ENCODE data around the gene SDHC. TPM values are rescaled to one million over a fixed set of nuclear protein-coding genes. Genes with fewer than 3 reads are reported as not detected.
"Not testable (repeated sequence)": the region's sequence is repeated elsewhere in the genome, so short reads cannot be mapped to it uniquely, and the experiment has no call there.

SDHC gene
- polyA plus RNA-seq, 4 donors = 265 to 291 (median 279) TPM

DNA sequence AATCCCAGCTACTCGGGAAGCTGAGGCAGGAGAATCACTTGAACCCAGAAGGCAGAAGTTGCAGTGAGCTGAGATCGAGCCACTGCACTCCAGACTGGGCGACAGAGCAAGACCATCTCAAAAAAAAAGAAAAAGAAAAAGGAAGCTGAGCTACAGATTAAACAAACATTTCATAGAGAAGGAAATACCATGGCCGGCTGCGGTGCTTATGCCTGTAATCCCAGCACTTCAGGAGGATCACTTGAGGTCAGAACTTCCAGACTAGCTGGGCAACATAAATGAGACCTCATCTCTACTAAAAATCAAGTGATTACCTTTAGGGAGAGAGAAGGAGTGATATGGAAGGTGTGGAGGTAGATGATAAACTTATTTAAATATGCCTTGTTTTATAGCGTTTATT, 67.5 kb downstream of the SDHC start:
- no peak for DNase-seq (ENCODE audit: low read depth in 4 of 4, low spot score in 3 of 4)

DNA sequence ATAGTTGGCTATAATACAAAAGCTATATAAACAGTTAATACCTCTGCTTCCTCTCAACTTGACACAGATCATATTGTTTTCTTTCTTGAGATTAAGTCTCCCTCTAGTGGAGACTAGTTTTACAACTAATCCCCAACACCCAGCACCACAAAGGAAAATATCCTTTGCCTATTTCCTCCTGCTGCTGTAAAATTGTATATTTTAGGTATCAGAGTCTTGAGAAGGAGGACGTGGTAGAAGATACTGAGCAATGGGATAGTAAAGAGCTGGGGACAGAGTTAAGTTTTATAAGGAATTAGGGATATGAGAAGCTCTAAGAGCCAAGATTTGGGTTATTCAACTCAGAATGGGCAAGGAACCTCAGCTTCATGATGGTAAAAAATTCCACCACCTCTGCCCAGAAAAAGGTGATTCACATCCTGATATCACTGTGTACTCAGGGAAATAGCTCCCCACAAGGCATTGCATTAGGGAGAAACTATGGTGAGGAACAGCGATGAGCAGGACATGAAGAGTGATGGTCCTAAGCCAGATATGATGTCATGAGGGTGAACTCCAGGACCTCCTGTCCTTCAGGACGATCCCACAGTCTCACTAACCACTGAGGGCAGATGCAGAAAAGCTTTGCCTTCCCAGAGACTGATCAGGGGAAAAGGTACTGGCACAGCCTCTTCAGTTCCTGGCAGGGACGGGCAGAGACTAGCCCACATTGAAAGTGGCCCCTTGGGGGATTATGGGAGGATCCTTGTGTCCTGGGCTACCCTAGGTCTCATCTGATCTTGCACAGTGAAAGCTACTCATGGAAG, 68.2 kb downstream of the SDHC start:
- DNase-seq (ENCODE audit: low read depth in 4 of 4, low spot score in 3 of 4) = no peak

DNA sequence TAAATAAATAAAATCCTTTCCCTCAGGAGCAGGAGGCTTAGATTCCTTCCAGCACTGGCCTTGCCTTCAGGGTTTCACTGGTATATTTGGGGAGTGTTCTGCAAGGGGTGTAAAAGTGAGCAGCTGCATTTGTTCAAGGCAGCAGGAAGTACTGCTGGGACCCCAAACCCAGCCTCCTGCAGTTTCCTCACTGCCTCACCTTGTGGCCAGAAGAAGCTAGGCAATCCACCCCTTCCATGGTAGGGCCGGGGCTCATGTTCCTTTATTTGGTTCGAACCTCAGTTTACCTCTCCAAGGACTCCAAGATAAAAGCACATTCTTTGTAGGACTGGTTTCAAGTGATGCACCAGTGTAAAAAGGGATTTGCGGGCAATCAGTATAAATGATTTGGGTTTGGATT, 74.5 kb downstream of the SDHC start:
- DNase-seq (ENCODE audit: low read depth in 4 of 4, low spot score in 3 of 4) = no peak

DNA sequence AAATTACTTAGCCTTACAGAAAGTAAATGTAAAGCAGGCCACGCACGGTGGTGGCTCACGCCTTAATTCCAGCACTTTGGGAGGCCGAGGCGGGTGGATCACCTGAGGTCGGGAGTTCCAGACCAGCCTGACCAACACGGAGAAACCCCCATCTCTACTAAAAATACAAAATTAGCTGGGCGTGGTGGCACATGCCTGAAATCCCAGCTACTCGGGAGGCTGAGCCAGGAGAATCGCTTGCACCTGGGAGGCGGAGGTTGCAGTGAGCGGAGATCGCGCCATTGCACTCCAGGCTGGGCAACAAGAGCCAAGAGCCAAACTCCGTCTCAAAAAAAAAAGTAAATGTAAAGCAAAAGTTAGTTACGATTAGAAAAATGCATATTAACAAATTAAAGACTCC, 75.0 kb downstream of the SDHC start:
- DNase-seq (ENCODE audit: low read depth in 4 of 4, low spot score in 3 of 4) = not testable (repeated sequence)

DNA sequence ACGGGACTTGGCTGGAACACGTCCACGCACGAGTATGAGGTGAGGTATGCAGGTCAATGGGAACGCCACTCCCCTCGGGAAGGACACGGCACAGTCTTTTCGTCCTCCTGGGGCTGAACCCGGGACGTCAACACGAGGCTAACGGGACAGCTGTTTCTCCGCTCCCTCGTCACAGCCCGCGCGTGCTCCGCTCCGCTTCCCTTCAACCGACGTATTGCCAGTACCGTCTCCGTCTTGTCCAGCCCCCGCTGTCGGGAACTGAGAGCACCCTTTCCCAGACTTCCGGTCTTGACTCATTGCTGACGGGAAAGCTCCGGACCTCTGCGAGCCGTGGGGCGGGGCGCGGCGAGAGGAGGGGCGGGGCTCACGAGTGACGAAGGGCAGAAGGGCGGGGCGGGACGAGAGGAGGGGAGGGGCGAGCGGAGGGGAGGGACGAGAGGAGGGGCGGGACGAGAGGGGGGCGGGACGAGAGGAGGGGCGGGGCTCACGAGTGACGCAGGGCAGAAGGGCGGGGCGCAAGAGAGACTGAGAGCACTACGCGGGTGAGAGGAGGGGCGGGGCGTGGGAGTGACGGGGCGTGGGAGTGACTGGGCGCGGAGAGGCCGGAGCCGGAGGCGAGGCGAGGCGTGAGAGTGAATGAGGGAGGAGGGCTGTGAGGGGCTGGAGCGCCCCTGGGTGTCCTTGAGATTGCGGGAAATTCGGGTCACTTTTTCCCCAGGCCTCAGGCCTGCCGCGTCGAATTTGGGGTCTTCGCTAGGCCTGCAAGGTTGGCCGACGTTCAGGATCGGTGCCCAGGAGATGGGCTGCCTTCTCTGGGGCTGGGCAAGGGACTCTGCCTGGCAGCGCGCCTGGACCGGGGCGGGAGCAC, 75.7 kb downstream of the SDHC start:
- peak; percentile 86 to 91 (median 90) for DNase-seq (ENCODE audit: low read depth in 4 of 4, low spot score in 3 of 4)

DNA sequence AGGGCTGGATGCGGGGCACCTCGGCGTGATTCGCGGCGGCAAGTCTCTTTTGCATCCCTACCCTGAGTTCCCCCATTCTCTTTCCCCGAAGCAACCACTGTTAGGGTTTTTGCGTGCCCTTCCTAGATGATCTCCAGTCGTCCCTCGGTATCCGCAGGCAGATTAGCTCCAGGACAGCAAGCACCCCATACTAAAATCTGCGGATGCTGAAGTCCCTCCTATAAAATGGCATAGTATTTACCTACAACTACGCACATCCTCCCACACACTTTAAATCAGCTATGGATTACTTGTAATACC, 76.3 kb downstream of the SDHC start:
- no peak for DNase-seq (ENCODE audit: low read depth in 4 of 4, low spot score in 3 of 4)

DNA sequence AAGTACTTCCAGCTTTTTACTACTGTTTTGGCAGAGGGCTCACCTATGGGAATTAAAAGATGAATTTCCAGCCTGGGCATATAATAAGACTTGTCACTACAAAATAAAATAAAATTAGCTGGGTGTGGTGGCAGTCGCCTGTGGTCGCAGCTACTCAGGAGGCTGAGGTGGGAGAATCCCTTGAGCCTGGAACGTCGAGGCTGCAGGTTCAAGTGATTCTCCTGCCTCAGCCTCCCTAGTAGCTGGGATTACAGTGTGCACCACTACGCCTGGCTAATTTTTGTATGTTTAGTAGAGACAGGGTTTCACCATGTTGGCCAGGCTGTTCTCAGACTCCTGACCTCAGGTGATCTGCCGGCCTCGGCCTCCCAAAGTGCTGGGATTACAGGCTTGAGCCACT, 77.0 kb downstream of the SDHC start:
- not testable (repeated sequence) for DNase-seq (ENCODE audit: low read depth in 4 of 4, low spot score in 3 of 4)

DNA sequence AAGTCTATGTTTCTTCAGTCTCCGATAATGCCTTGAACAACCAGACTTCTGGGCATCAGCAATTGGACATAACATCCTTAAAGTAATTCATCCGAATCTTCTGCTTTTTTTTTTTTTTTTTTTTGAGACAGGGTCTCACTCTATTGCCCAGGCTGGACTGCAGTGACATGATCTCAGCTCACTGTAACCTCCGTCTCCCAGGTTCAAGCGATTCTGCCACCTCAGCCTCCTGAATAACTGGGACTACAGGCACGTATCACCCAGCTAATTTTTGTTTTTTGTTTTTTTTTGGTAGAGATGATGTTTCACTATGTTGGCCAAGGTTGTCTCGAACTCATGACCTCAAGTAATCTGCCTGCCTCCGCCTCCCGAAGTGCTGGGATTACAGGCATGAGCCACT, 77.4 kb downstream of the SDHC start:
- no peak for DNase-seq (ENCODE audit: low read depth in 4 of 4, low spot score in 3 of 4)

DNA sequence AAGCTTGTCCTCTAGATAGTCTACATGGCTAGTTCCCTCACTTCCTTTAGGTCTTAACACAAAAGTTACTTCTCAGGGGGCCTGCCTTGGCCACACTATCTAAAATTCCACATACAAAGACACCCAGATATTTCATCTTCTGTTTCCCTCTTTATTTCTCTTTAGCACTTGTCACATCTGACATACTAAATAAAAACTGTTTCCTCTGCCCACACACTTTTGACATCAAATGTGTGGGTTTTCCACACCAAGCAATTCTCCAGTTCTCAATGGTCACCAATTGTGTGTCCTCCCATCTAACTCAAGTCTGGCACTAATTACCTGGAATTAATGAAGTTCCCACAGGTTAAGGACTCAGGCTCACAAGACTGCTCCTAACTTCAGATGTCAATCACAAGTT, 79.0 kb downstream of the SDHC start:
- no peak for DNase-seq (ENCODE audit: low read depth in 4 of 4, low spot score in 3 of 4)

DNA sequence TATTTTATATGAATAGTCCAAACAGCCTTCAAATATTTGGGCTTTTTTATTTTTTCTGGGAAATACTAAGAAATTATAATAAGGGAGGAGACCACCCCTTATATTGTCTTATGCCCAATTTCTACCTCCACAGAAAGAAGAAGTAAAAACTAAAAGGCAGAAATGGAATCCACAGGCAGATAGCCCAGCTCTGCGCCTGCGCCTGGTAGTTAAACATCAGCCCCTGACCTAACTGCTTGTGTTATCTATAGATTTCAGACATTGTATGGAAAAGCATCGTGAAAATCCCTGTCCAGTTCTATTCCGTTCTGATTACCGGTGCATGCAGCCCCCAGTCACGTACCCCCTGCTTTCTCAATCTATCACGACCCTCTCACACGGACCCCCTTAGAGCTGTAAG, 82.9 kb downstream of the SDHC start:
- DNase-seq (ENCODE audit: low read depth in 4 of 4, low spot score in 3 of 4) = not testable (repeated sequence)

DNA sequence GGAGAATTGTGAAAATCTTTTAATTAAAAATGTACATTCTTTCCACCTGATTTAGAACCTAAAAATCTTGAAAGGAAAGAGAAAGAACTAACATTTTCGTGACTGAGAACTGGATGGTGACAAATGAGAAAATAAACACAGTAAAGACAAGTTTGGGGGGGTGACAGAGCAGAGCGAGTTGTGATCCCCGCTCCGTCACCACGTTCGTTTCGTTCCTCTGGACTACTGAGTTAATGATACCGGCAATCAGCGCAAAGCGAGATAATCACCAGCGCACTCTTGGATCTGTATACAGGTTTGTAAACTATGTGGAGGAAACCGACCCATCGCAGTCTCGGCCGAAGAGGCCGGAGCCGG, 84.7 kb downstream of the SDHC start:
- DNase-seq (ENCODE audit: low read depth in 4 of 4, low spot score in 3 of 4) = no peak

DNA sequence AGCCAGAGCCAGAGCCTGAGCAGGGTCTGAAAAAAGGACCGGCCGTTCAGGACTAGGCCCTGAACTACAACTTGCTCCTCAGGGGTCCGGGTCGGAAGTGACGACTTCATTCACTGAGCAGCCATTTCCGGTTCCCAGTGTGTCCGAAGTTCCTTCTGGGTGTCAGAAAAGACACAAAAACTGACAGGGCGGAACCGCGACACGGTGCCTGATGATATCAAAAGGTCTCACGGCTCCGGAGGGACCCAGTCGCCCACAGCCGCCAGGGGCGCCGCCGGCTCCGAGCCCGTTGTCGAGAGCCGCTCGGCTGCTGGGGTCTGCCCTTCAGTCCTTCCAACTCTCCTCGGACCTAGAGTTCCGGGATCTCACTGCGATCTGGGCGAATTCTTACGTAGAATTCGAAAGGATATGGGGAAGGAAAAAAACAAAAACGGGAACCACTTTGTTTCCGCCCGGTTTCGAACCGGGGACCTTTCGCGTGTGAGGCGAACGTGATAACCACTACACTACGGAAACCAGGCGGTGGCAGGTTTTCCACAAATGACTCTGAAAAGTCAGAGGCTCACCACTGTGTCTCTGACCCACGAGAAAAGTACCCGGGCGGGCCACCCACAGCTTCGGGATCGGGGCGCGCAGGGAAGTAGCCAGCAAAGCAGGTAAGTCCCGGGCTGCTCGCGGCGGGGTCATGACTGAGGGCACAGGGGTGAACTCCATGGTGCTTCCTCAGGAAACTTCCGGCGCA, 85.2 kb downstream of the SDHC start:
- peak; percentile 83 to 85 (median 84) for DNase-seq (ENCODE audit: low read depth in 4 of 4, low spot score in 3 of 4)

DNA sequence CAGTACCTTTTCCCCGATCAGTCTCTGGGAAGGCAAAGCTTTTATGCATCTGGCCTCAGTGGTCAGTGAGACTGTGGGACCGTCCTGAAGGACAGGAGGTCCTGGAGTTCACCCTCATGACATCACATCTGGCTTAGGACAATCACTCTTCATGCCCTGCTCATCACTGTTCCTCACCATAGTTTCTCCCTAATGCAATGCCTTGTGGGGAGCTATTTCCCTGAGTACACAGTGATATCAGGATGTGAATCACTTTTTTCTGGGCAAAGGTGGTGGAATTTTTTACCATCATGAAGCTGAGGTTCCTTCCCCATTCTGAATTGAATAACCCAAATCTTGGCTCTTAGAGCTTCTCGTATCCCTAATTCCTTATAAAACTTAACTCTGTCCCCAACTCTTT, 88.3 kb downstream of the SDHC start:
- no peak for DNase-seq (ENCODE audit: low read depth in 4 of 4, low spot score in 3 of 4)

DNA sequence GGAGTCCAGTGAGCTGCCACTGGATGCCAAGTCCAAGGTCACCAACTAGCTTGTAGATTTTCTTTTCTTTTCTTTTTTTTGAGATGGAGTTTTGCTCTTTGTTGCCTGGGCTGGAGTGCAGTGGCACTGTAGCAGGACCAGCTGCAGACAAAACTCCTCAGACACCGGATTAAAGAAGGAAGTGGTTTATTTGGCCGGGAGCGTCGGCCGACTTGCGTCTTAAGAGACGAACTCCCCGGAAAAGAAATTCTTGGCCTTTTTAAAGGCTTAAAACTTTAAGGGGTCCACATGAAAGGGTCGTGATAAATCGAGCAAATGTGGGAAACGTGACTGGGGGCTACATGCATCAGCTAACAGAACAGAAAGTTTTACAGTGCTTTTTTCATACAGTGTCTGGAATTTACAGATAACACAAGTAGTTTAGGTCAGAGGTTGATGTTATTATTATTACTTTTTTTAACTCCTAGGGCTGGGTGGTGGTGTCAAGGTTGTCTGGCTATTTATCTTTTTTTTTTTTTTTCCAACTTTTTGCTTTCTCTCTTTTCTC, 89.9 kb downstream of the SDHC start:
- DNase-seq (ENCODE audit: low read depth in 4 of 4, low spot score in 3 of 4) = no peak

DNA sequence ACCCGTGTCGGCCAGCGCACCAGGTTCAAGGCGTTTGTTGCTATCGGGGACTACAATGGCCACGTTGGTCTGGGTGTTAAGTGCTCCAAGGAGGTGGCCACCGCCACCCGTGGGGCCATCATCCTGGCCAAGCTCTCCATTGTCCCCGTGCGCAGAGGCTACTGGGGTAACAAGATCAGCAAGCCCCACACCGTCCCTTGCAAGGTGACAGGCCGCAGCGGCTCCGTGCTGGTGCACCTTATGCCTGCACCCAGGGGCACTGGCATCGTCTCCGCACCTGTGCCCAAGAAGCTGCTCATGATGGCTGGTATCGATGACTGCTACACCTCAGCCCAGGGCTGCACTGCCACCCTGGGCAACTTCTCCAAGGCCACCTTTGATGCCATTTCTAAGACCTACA, 92.4 kb downstream of the SDHC start:
- DNase-seq (ENCODE audit: low read depth in 4 of 4, low spot score in 3 of 4) = not testable (repeated sequence)

DNA sequence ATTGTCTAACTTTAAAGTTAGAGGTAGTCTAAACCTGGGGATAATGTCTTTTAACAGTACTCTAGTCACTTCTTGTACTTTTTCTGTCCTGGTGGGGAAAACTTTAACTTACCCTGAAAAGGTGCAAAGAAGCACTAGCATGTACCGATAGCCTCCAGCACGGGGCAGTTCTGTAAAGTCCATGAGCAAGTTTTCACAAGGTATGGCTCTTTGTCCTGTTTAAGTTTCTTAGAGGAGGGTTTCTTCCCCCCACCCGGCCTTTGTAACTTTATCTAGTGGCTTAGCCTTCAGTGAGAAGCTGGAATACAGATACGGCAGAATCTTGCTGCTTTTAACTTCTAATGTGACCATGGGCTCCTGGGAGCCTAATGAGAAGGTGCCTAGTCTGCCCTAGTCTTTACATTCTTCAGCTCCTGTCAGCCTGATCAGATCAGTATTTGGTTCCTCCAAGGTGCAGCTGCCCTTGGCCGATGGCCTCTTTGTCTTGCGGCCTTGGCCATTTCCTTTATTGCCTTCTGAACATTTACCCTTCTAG, 93.3 kb downstream of the SDHC start:
- no peak for DNase-seq (ENCODE audit: low read depth in 4 of 4, low spot score in 3 of 4)

DNA sequence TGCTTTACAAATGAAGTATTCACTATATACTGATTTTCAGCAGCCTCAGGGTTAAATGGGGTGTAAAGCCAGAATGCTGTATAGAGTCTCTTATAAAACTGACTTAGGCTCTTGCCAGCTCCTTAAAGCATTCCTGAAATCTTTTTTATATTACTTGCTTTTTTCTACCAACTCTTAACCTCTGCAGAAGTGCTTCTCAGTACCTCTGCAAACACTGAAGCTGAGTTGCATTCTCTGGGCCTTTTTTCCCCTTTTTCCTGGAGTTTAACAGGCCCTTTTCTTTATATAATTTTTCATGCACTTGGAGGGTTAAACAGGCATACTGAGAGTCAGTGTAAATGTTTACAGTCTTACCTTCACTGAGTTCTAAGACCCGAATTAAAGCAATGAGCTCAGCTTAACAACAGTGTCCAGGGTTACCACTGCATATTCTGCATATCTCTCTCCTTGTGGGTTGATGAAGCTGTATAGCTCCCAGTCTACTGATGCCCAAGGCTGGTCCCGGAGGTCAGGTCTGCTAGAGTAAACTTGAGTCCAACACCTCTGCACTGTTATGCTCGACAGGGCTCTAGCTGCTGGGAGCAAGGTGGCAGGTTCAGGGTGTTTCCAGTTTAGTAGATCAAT, 94.4 kb downstream of the SDHC start:
- DNase-seq (ENCODE audit: low read depth in 4 of 4, low spot score in 3 of 4) = no peak

DNA sequence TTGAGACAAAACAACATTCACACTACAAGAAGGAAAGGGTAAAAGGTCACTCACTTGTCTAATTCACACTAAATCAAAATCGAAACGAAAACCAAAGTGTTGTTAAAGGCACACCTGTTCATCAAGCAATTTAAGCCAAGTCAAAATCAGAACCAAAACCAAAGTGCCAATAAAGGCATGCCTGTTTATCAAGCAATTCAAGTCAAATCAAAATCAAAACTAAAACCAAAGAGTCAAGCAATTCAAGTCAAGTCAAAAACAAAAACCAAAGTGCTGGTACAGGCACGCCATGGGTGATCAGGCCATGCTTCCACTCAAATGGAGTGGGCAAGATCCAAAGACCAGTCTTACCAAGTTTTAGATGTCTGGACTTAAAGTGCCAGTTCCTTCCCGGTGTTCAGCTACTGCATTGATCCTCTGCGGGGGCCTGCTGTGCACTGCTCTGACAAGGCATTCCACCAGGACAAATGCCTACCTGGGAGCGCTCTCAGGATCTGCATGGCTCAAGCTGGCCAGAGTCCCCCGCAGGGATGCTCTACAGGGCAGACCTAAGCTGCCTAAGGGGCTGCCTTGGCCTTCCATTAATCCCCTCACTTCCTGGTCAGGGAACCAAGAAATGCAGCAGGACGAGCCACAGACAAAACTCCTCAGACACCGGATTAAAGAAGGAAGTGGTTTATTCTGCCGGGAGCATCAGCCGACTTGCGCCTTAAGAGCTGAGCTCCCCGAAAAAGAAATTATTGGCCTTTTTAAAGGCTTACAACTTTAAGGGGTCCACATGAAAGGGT, 95.9 kb downstream of the SDHC start:
- DNase-seq (ENCODE audit: low read depth in 4 of 4, low spot score in 3 of 4) = not testable (repeated sequence)

DNA sequence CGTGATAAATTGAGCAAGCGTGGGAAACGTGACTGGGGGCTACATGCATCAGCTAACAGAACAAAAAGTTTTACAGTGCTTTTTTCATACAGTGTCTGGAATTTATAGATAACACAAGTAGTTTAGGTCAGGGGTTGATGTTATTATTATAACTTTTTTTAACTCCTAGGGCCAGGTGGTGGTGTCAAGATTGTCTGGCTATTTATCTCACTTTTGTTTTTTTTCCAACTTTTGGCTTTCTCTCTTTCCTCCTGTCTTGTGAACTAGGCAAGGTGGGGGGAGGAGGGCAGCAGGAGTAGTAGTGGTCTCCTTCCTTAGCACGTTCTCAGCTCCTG, 96.4 kb downstream of the SDHC start:
- not testable (repeated sequence) for DNase-seq (ENCODE audit: low read depth in 4 of 4, low spot score in 3 of 4)
